T-helper 1 cell treated with Interleukin-12 subunit alpha and Interleukin-12 subunit beta and Interleukin-4 antibody, amounts not matched to agents 30 μg/mL and 1 μg/mL, for 36 hours (primary cell): ENCODE data around the gene PHTF2.
"Not testable (repeated sequence)": the region's sequence is repeated elsewhere in the genome, so short reads cannot be mapped to it uniquely, and the experiment has no call there.

Experiments
- H3K27ac Mint-ChIP-seq: one replicate; pipeline ENCODE4 v1.8.0; 2021; ENCODE audit warnings: mild to moderate bottlenecking, mixed read lengths
- H3K27me3 Mint-ChIP-seq: one replicate; pipeline ENCODE4 v1.8.0; 2021; ENCODE audit warnings: low read depth, mixed read lengths
- H3K36me3 Mint-ChIP-seq: one replicate; pipeline ENCODE4 v1.8.0; 2021; ENCODE audit warnings: low read depth, mixed read lengths
- H3K4me1 Mint-ChIP-seq: one replicate; pipeline ENCODE4 v1.8.0; 2021; ENCODE audit warnings: low read depth, mixed read lengths
- H3K4me3 Mint-ChIP-seq: one replicate; pipeline ENCODE4 v1.8.0; 2021; ENCODE audit warnings: mild to moderate bottlenecking, moderate library complexity, mixed read lengths
- H3K9me3 Mint-ChIP-seq: one replicate; pipeline ENCODE4 v1.8.0; 2021; ENCODE audit warnings: mixed read lengths

PHTF2 gene

DNA sequence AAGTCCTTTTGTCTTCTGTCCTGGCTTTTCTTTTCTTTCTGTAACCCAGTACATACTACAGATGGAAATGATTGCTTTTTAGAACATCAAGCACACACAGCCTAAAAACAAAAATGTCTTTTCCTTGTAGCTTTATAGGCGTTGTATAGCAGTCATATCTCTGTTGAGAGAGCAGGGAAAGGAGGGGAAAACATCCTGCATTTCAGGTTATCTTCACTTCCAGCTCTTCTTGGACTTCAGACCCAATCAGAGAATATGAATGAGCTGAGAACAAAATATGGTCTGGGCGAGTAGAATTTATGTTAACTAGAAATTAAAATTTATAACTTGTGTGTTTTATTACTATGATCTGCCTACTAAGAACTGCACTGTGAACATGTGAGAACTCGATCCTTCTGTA is 15.0 kb upstream of the PHTF2 start:
- Mint-ChIP-seq H3K27me3 (no peaks in the 10 kb centered on the region), H3K36me3 (peaks cover 35% of the 10 kb centered on the region), H3K9me3 (no peaks in the 10 kb centered on the region), H3K4me3 (no peak overlapping the region), H3K4me1 (peaks cover 7% of the 10 kb centered on the region), H3K27ac (no peak overlapping the region)

- H3K27me3 Mint-ChIP-seq, H3K9me3 Mint-ChIP-seq, H3K27ac Mint-ChIP-seq, H3K4me1 Mint-ChIP-seq, H3K4me3 Mint-ChIP-seq: not testable (repeated sequence)
- peaks cover 35% of the 10 kb centered on the region for H3K36me3 Mint-ChIP-seq
These were observed 14.1 kb upstream of the PHTF2 start for GRCh38 chr7:77784426-77784825.

- no peaks in the 10 kb centered on the region for H3K27me3 Mint-ChIP-seq
- H3K27ac Mint-ChIP-seq: no peak overlapping the region
- no peak overlapping the region for H3K4me3 Mint-ChIP-seq
- H3K9me3 Mint-ChIP-seq: no peaks in the 10 kb centered on the region
- peaks cover 5% of the 10 kb centered on the region for H3K4me1 Mint-ChIP-seq
- peaks cover 30% of the 10 kb centered on the region for H3K36me3 Mint-ChIP-seq
These were observed 12.6 kb upstream of the PHTF2 start for GRCh38 chr7:77786018-77786417.

GRCh38 chr7:77786741-77787140 is 11.8 kb upstream of the PHTF2 start:
- Mint-ChIP-seq H3K27ac (no peak overlapping the region), H3K36me3 (peaks cover 28% of the 10 kb centered on the region), H3K4me3 (no peak overlapping the region), H3K27me3 (no peaks in the 10 kb centered on the region), H3K9me3 (no peaks in the 10 kb centered on the region), H3K4me1 (peaks cover 5% of the 10 kb centered on the region)

DNA sequence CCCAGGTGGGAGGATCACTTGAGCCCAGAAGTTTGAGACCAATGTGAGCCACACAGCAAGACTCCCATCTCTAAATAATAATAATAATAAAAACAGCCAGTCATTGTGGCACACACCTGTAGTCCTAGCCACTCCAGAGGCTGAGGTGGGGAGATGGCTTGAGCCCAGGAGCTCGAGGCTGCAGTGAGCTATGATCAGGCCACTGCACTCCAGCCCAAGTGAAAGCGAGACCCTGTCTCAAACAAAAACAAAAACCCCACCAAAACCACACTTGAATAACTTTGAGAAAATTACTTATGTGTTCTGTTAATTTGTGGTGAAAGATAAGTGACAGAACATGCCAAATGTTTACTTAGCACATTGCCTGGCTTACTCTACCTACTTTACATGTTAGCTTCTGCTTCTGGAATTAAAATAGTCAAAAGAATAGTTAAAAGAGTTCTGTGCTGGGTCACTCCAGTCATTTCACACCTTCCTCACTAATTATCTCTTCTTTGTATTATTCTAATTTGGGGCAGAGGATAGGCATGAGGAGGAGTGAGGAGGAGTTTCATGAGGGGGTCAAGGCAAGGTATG is 10.2 kb upstream of the PHTF2 start:
- peaks cover under 1% of the 10 kb centered on the region for H3K4me1 Mint-ChIP-seq
- H3K27me3 Mint-ChIP-seq: no peaks in the 10 kb centered on the region
- no peak overlapping the region for H3K4me3 Mint-ChIP-seq
- no peaks in the 10 kb centered on the region for H3K9me3 Mint-ChIP-seq
- H3K27ac Mint-ChIP-seq: no peak overlapping the region
- peaks cover 20% of the 10 kb centered on the region for H3K36me3 Mint-ChIP-seq

GRCh38 chr7:77791336-77791735 is 7.2 kb upstream of the PHTF2 start:
- Mint-ChIP-seq H3K27me3 (no peaks in the 10 kb centered on the region), H3K4me1 (peaks cover 13% of the 10 kb centered on the region), H3K4me3 (no peak overlapping the region), H3K27ac (no peak overlapping the region), H3K9me3 (no peaks in the 10 kb centered on the region), H3K36me3 (peaks cover 14% of the 10 kb centered on the region)

GRCh38 chr7:77791956-77792355 is 6.6 kb upstream of the PHTF2 start:
- Mint-ChIP-seq H3K9me3 (no peaks in the 10 kb centered on the region), H3K27ac (no peak overlapping the region), H3K36me3 (peaks cover 16% of the 10 kb centered on the region), H3K27me3 (no peaks in the 10 kb centered on the region), H3K4me3 (no peak overlapping the region), H3K4me1 (peaks cover 19% of the 10 kb centered on the region)

- H3K4me3 Mint-ChIP-seq: no peak overlapping the region
- no peaks in the 10 kb centered on the region for H3K27me3 Mint-ChIP-seq
- H3K27ac Mint-ChIP-seq: no peak overlapping the region
- peaks cover 27% of the 10 kb centered on the region for H3K4me1 Mint-ChIP-seq
- no peaks in the 10 kb centered on the region for H3K9me3 Mint-ChIP-seq
- H3K36me3 Mint-ChIP-seq: peaks cover 21% of the 10 kb centered on the region
These were observed 4.6 kb upstream of the PHTF2 start for GRCh38 chr7:77794000-77794399.

- Mint-ChIP-seq H3K4me1 (peaks cover 39% of the 10 kb centered on the region), H3K27me3 (no peaks in the 10 kb centered on the region), H3K36me3 (peaks cover 25% of the 10 kb centered on the region), H3K9me3 (no peaks in the 10 kb centered on the region), H3K4me3 (peak overlapping the region; percentile 91), H3K27ac (peak overlapping the region; percentile 2)
These were observed 2.5 kb upstream of the PHTF2 start for GRCh38 chr7:77796109-77796508.

DNA sequence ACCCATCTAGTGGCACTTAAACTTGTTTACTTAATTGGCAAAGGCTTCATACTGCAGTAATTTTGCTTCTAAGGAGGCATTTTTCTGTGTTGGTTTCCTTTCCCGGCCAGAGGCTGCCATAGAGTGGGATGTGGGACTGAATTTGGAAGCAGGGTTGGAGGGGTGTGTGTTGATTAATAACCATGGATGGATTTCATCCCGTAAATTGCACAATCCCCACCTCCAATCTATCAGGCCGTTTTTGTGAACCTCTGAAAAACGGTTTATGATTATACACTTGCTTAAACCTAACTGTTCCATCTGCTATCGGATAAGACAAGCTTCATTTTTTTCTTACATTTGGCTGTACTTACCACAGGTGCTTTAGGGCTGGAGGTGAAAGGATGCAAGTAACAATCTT is 1.6 kb upstream of the PHTF2 start:
- peak overlapping the region; percentile 85 for H3K27ac Mint-ChIP-seq
- H3K27me3 Mint-ChIP-seq: no peaks in the 10 kb centered on the region
- H3K4me1 Mint-ChIP-seq: peaks cover 42% of the 10 kb centered on the region
- H3K36me3 Mint-ChIP-seq: peaks cover 25% of the 10 kb centered on the region
- peak overlapping the region; percentile 91 for H3K4me3 Mint-ChIP-seq
- no peaks in the 10 kb centered on the region for H3K9me3 Mint-ChIP-seq

GRCh38 chr7:77797734-77798393 is 709 bp upstream of the PHTF2 start:
- peaks cover 50% of the 10 kb centered on the region for H3K4me1 Mint-ChIP-seq
- peaks cover 25% of the 10 kb centered on the region for H3K36me3 Mint-ChIP-seq
- H3K27me3 Mint-ChIP-seq: no peaks in the 10 kb centered on the region
- peak overlapping the region; percentile 85 for H3K27ac Mint-ChIP-seq
- H3K4me3 Mint-ChIP-seq: peak overlapping the region; percentile 91
- no peaks in the 10 kb centered on the region for H3K9me3 Mint-ChIP-seq

GRCh38 chr7:77799078-77799964 is 748 bp downstream of the PHTF2 start:
- Mint-ChIP-seq H3K27ac (peak overlapping the region; percentile 85), H3K4me1 (peaks cover 58% of the 10 kb centered on the region), H3K4me3 (peak overlapping the region; percentile 91), H3K36me3 (peaks cover 20% of the 10 kb centered on the region), H3K27me3 (no peaks in the 10 kb centered on the region), H3K9me3 (peaks cover 4% of the 10 kb centered on the region)

- Mint-ChIP-seq H3K4me1 (peaks cover 57% of the 10 kb centered on the region), H3K4me3 (peak overlapping the region; percentile 91), H3K27ac (peak overlapping the region; percentile 72), H3K36me3 (peaks cover 23% of the 10 kb centered on the region), H3K9me3 (peaks cover 6% of the 10 kb centered on the region), H3K27me3 (no peaks in the 10 kb centered on the region)
These were observed 1.6 kb downstream of the PHTF2 start for GRCh38 chr7:77800158-77800557.

DNA sequence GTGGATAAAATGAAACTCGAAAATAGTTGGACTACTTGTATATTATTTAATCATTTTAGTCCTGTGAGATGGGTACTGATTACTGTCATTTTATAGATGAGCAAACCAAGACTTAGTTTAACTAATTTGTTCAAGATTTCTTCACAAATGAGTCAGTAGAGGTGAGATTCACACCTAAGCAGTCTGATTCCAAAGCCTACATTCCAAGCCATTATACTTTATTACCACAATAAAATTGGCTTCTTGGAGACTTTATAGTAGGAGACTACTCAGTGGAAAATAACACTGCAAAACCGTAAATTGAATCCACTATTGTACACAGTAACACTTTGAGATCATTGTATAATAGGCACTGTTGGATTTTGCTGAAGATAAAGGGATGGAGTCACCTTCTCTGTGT is 2.2 kb downstream of the PHTF2 start:
- H3K4me1 Mint-ChIP-seq: peaks cover 58% of the 10 kb centered on the region
- peaks cover 11% of the 10 kb centered on the region for H3K9me3 Mint-ChIP-seq
- no peaks in the 10 kb centered on the region for H3K27me3 Mint-ChIP-seq
- H3K36me3 Mint-ChIP-seq: peaks cover 29% of the 10 kb centered on the region
- peak overlapping the region; percentile 91 for H3K4me3 Mint-ChIP-seq
- H3K27ac Mint-ChIP-seq: no peak overlapping the region
